Ovary (tissue), 9 donors: ENCODE results near the gene DAGLB. TPM values are rescaled to one million over a fixed set of nuclear protein-coding genes. Genes with fewer than 3 reads are reported as not detected.

ENCODE experiments used
- DNase-seq, 5 donors: peaks; one replicate each; pipeline ENCODE4 v3.0.0-alpha.2; 2019 to 2020
- H3K27ac ChIP-seq, 2 donors: fragments of 200-600 bp; one replicate each; pipeline versions ENCODE4 v1.5.1 to v1.8.0; 2019 to 2022
- H3K27me3 ChIP-seq: fragments of 200-600 bp; one replicate; pipeline ENCODE4 v1.8.0; 2022
- H3K36me3 ChIP-seq: fragments of 200-600 bp; sonication (generic); one replicate; pipeline ENCODE4 v1.5.1; 2019
- H3K4me1 ChIP-seq: one replicate; pipeline ENCODE4 v1.8.1; 2013; ENCODE audit warnings: mild to moderate bottlenecking, moderate library complexity; ENCODE audit not compliant: insufficient read depth
- H3K4me3 ChIP-seq: fragments of 200-600 bp; sonication (generic); one replicate; pipeline ENCODE4 v1.5.1; 2017
- H3K9me3 ChIP-seq, 2 donors: fragments of 200-600 bp in 1 of 2; sonication (generic) in 1 of 2; one replicate each; pipeline versions ENCODE4 v1.5.1 to v1.8.1; 2013 to 2019; ENCODE audit warnings: mild to moderate bottlenecking in 1 of 2, moderate library complexity in 1 of 2
- CTCF ChIP-seq, 3 donors: fragments of 450-650 bp in 2 of 3; fragments of 200-600 bp in 1 of 3; IDR thresholded peaks; one replicate each; pipeline versions ENCODE4 v1.5.1 to v1.8.0; 2016 to 2022; ENCODE audit warnings: antibody characterized with exemption in 3 of 3, mild to moderate bottlenecking in 1 of 3
- EP300 ChIP-seq: sonication (generic); formaldehyde crosslinking; IDR thresholded peaks from one replicate; pipeline ENCODE4 v1.6.1; 2017; ENCODE audit warnings: antibody characterized with exemption
- POLR2A ChIP-seq: fragments of 450-650 bp; IDR thresholded peaks from one replicate; pipeline ENCODE4 v1.6.1; 2017; ENCODE audit warnings: antibody characterized with exemption, mild to moderate bottlenecking, moderate library complexity
- WGBS, 3 donors: extraction: QIAGEN DNeasy Blood & Tissue Kit in 1 of 3; methylation state at CpG; one replicate each; pipeline versions ENCODE4 v1.1.5 to v1.1.7; 2013 to 2017; 5-methylcytosine and 5-hydroxymethylcytosine counted together
- intact Hi-C, 4 donors: fragments of 100-400 bp; cut with DNase I; formaldehyde crosslinking; loops; one replicate each; pipeline versions ENCODE4 v1.11.0 to v1.15.1; 2022 to 2023
- polyA plus RNA-seq, 2 donors: library from polyadenylated mRNA; stranded (reverse); fragments of 200-250 nt in 1 of 2; fragments of 350-450 nt in 1 of 2; fragmentation: Illumina TruSeq in 1 of 2; extraction: RNeasy Lipid Tissue Mini Kit (QIAGEN cat#74804) in 1 of 2; gene quantifications; one replicate each; pipeline ENCODE4 v1.2.3, GENCODE V29; 2013 to 2014
- total RNA-seq, 7 donors: library from RNA; depleted of rRNA in 2 of 7; stranded (reverse); fragments of >200 nt in 2 of 7; fragmentation: NEBNext Ultra II Directional in 3 of 7; extraction: Animal tissue kit (Norgen Biotek cat#: 25700) in 3 of 7; gene quantifications; one replicate each; pipeline versions ENCODE4 v1.1.0 to v1.2.4, GENCODE V29; 2016 to 2023
- donor health status: DM: no; HTN: no; CAD: no; lungs with moderate emphysema.
- donor health status: DM: no; HTN: no; CAD: no.
- donor health status: Bipolar disorder and iron deficiency.
- donor health status: DM: yes; HTN: yes; CAD: no.
- donor health status: DM: no; HTN: no; CAD: no.
- donor health status: DM: yes; HTN: yes; CAD: no.

Gene DAGLB
- total and polyA plus RNA-seq, 9 donors: 8.8 to 22.4 (median 15.3) TPM

GRCh38 chr7:6422926-6423632, 24.7 kb downstream of the DAGLB start:
- no peak for TF ChIP-seq CTCF (IDR thresholded peaks at IDR 0.05)
- TF ChIP-seq POLR2A: no peak
- TF ChIP-seq EP300: no peak
- intact Hi-C loops: no loop called here
- WGBS, 3 donors: 88 to 96% (median 90%) methylated on average over 18 of the region's 18 CpGs
- no peak overlapping the region for H3K27ac ChIP-seq
- no peak for DNase-seq
- no peaks in the 10 kb centered on the region for H3K4me1 ChIP-seq
- no peaks in the 10 kb centered on the region for H3K9me3 ChIP-seq
- no peaks in the 10 kb centered on the region for H3K36me3 ChIP-seq
- H3K4me3 ChIP-seq: no peak overlapping the region
- H3K27me3 ChIP-seq: no peaks in the 10 kb centered on the region

- intact Hi-C loops: no loop called here
- WGBS, 3 donors: 91 to 92% (median 91%) methylated on average over 16 of the region's 16 CpGs
- TF ChIP-seq EP300 (no peak), POLR2A (no peak), CTCF (IDR thresholded peaks at IDR 0.05) (no peak)
Measured at GRCh38 chr7:6422095-6422494, 25.7 kb downstream of the DAGLB start.

GRCh38 chr7:6420680-6421079, 27.1 kb downstream of the DAGLB start:
- H3K27me3 ChIP-seq: no peaks in the 10 kb centered on the region
- H3K9me3 ChIP-seq: no peaks in the 10 kb centered on the region
- H3K4me1 ChIP-seq: no peaks in the 10 kb centered on the region
- WGBS, 3 donors: 90 to 94% (median 90%) methylated on average over 10 of the region's 10 CpGs
- no peaks in the 10 kb centered on the region for H3K36me3 ChIP-seq
- H3K4me3 ChIP-seq: no peak overlapping the region
- peak in 1 of 5 donors; percentile 41 for DNase-seq
- no peak overlapping the region for H3K27ac ChIP-seq
- intact Hi-C loops: no loop called here
- TF ChIP-seq CTCF (IDR thresholded peaks at IDR 0.05): no peak
- no peak for TF ChIP-seq EP300
- TF ChIP-seq POLR2A: no peak

More at GRCh38 chr7:6422095-6422494, 25.7 kb downstream of the DAGLB start:
- H3K36me3 ChIP-seq: no peaks in the 10 kb centered on the region
- no peaks in the 10 kb centered on the region for H3K9me3 ChIP-seq
- no peak overlapping the region for H3K27ac ChIP-seq
- H3K4me1 ChIP-seq: no peaks in the 10 kb centered on the region
- DNase-seq: no peak
- H3K27me3 ChIP-seq: no peaks in the 10 kb centered on the region
- no peak overlapping the region for H3K4me3 ChIP-seq

- DNase-seq: no peak
- H3K36me3 ChIP-seq: no peaks in the 10 kb centered on the region
- 86 to 94% (median 93%) methylated on average over 16 of the region's 16 CpGs for WGBS, 3 donors
- H3K4me1 ChIP-seq: no peaks in the 10 kb centered on the region
- TF ChIP-seq CTCF (IDR thresholded peaks at IDR 0.05) (no peak), POLR2A (no peak), EP300 (no peak)
- no peak overlapping the region for H3K27ac ChIP-seq
- H3K9me3 ChIP-seq: no peaks in the 10 kb centered on the region
- no peak overlapping the region for H3K4me3 ChIP-seq
- intact Hi-C loops: no loop called here
- H3K27me3 ChIP-seq: no peaks in the 10 kb centered on the region
Measured at GRCh38 chr7:6419310-6419773, 28.4 kb downstream of the DAGLB start.
